ENCODE measurements around the gene MRPS6.

The MRPS6 gene

DNA sequence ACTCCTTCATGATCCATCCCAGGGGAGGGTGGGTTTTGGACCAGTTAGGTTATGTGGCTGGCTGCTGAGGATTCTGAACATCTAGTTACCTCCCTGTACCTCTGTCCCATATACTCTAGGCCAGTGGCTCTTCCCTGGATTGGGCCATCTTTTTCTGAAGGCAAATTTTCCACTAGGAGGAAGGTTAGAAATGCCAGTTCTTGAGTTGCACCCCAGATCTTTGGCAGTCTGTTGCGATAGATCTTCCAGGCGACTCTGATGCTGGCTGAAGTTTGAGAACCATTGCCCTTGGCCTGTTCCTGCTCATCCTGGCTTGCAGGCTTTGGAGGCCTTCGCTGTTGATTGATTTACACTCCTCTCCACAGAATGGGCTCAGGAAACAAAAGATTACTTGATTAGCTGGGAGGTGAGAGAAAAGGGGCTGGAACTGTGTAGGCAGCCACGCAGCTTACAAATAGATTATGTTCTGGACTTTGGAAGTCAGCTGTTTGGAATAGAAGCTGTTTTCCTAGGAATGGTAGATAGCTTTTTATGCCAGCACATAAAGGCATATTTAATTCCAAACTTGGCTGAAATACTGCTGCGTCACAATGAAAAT lies 110.1 kb downstream of the MRPS6 start:
- Histone ChIP-seq H3K4me1 (ENCODE audit: control insufficient read depth, insufficient read depth, low read length) (peaks cover 43% of the 10 kb centered on the region), H3K27me3 (ENCODE audit: control insufficient read depth, insufficient read depth, low read length, poor library complexity, severe bottlenecking) (no peaks in the 10 kb centered on the region), H3K36me3 (ENCODE audit: control insufficient read depth, insufficient read depth, low read length) (no peaks in the 10 kb centered on the region), H3K9me3 (ENCODE audit: control insufficient read depth, low read length) (no peaks in the 10 kb centered on the region), H3K27ac (ENCODE audit: insufficient read depth, low read depth, low read length, poor library complexity, severe bottlenecking) (no peak overlapping the region), H3K4me3 (ENCODE audit: insufficient read depth, low read depth, low read length) (no peak overlapping the region)
- 91 to 92% methylated on average over 5 of the region's 5 CpGs for WGBS, 2 experiments

DNA sequence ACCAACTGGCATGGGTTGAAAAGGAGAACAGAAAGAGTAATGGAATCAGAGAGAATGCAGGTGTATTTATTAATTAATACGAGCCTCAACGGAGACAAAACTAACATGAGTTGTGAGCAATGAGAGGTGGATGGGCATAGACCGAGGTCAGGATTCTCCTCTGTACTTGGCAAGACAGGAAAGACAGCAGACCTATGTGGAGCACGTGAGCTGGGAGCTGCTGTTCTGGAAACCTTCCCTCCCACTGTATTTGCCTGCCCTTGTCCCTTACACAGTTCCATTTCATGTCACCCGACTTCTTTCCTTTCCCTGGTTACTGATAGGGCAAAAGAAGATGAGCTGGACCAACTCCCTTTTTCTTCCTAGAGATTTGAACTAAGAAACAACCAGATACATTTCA lies 110.9 kb downstream of the MRPS6 start:
- no peaks in the 10 kb centered on the region for H3K27me3 ChIP-seq (ENCODE audit: control insufficient read depth, insufficient read depth, low read length, poor library complexity, severe bottlenecking)
- no peak overlapping the region for H3K27ac ChIP-seq (ENCODE audit: insufficient read depth, low read depth, low read length, poor library complexity, severe bottlenecking)
- H3K4me3 ChIP-seq (ENCODE audit: insufficient read depth, low read depth, low read length) = no peak overlapping the region
- 92% methylated on average over 5 of the region's 5 CpGs for WGBS, 2 experiments
- no peaks in the 10 kb centered on the region for H3K9me3 ChIP-seq (ENCODE audit: control insufficient read depth, low read length)
- H3K4me1 ChIP-seq (ENCODE audit: control insufficient read depth, insufficient read depth, low read length) = peaks cover 35% of the 10 kb centered on the region
- no peaks in the 10 kb centered on the region for H3K36me3 ChIP-seq (ENCODE audit: control insufficient read depth, insufficient read depth, low read length)

DNA sequence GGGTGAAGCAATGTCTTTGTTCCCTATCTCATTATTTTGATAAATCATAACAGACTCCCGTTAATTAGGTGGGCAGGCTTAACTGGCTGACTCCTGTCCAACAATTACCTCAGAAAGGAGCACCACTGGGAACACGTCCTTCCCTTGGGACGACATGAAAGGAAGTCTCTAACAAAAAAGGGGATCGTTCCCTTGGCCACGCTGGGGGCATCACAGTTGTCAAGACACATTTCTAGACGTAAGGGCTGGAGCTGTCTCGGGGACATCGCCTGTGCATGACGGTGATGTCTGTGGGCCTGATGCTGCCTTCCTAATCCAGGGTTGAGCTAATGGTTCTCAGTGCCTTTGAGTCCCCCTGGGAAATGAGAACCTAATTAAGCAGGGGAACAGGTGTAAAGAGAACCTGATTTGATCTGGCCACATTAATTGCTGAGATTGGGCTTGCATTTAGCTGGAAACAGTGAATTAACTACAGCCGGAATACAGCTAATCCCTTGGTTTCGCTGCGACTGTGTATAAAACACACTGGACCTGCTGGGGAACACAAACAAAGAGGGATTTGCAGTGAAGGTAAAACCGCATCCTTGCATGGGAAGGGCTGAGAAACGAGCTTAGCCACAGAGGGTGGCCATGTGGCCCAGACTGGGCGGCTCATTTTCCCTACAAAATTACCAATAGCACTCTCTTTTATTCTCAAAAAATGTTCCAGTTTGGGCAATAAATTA lies 111.8 kb downstream of the MRPS6 start:
- no peak overlapping the region for H3K27ac ChIP-seq (ENCODE audit: insufficient read depth, low read depth, low read length, poor library complexity, severe bottlenecking)
- H3K4me1 ChIP-seq (ENCODE audit: control insufficient read depth, insufficient read depth, low read length) = peaks cover 27% of the 10 kb centered on the region
- H3K9me3 ChIP-seq (ENCODE audit: control insufficient read depth, low read length) = no peaks in the 10 kb centered on the region
- no peaks in the 10 kb centered on the region for H3K36me3 ChIP-seq (ENCODE audit: control insufficient read depth, insufficient read depth, low read length)
- no peak overlapping the region for H3K4me3 ChIP-seq (ENCODE audit: insufficient read depth, low read depth, low read length)
- 78 to 84% methylated on average over 15 of the region's 15 CpGs for WGBS, 2 experiments
- no peaks in the 10 kb centered on the region for H3K27me3 ChIP-seq (ENCODE audit: control insufficient read depth, insufficient read depth, low read length, poor library complexity, severe bottlenecking)

DNA sequence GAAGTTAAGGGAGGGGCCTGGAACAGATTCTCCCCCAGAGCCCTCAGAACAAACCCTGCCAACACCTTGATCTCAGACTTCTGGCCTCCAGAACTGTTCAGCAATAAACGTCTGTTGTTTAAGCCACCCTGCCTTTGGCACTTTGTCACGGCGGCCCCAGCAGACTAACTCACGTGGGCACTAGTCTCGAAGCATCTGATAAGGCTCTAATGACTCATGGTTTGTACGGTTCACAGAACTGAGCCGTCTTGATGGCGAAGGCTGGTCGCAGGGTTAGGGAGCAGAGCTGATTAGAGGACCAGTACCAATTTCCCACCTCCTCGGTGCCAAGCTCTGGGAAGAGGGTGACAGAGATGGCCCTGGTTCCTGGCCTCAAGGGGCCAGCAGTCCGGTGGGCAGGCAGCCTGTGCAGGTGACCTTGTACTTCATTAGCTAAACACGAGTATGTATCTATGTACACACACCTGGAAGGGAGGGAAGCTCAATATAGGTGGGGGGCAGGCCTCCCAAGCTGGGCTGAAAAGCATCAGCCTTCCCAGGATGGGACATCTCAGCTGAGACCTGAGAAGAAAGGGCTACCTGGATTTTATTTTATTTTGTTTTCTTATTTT lies 112.8 kb downstream of the MRPS6 start:
- H3K4me3 ChIP-seq (ENCODE audit: insufficient read depth, low read depth, low read length) = no peak overlapping the region
- H3K27ac ChIP-seq (ENCODE audit: insufficient read depth, low read depth, low read length, poor library complexity, severe bottlenecking) = no peak overlapping the region
- H3K27me3 ChIP-seq (ENCODE audit: control insufficient read depth, insufficient read depth, low read length, poor library complexity, severe bottlenecking) = no peaks in the 10 kb centered on the region
- H3K9me3 ChIP-seq (ENCODE audit: control insufficient read depth, low read length) = no peaks in the 10 kb centered on the region
- no peaks in the 10 kb centered on the region for H3K36me3 ChIP-seq (ENCODE audit: control insufficient read depth, insufficient read depth, low read length)
- peaks cover 17% of the 10 kb centered on the region for H3K4me1 ChIP-seq (ENCODE audit: control insufficient read depth, insufficient read depth, low read length)
- 96 to 97% methylated on average over 12 of the region's 12 CpGs for WGBS, 2 experiments

GRCh38 chr21:34187935-34188334 lies 114.6 kb downstream of the MRPS6 start:
- H3K4me3 ChIP-seq (ENCODE audit: insufficient read depth, low read depth, low read length) = no peak overlapping the region
- WGBS, 2 experiments = 93% methylated on average over 6 of the region's 6 CpGs

GRCh38 chr21:34189506-34189905 lies 116.1 kb downstream of the MRPS6 start:
- no peaks in the 10 kb centered on the region for H3K27me3 ChIP-seq (ENCODE audit: control insufficient read depth, insufficient read depth, low read length, poor library complexity, severe bottlenecking)
- H3K4me3 ChIP-seq (ENCODE audit: insufficient read depth, low read depth, low read length) = no peak overlapping the region
- no peaks in the 10 kb centered on the region for H3K36me3 ChIP-seq (ENCODE audit: control insufficient read depth, insufficient read depth, low read length)
- no peak overlapping the region for H3K27ac ChIP-seq (ENCODE audit: insufficient read depth, low read depth, low read length, poor library complexity, severe bottlenecking)
- no peaks in the 10 kb centered on the region for H3K9me3 ChIP-seq (ENCODE audit: control insufficient read depth, low read length)
- H3K4me1 ChIP-seq (ENCODE audit: control insufficient read depth, insufficient read depth, low read length) = peaks cover 4% of the 10 kb centered on the region
- WGBS, 2 experiments = 75 to 78% methylated on average over 3 of the region's 3 CpGs

More at GRCh38 chr21:34187935-34188334, 114.6 kb downstream of the MRPS6 start:
- H3K27ac ChIP-seq (ENCODE audit: insufficient read depth, low read depth, low read length, poor library complexity, severe bottlenecking) = no peak overlapping the region
- H3K9me3 ChIP-seq (ENCODE audit: control insufficient read depth, low read length) = no peaks in the 10 kb centered on the region
- no peaks in the 10 kb centered on the region for H3K27me3 ChIP-seq (ENCODE audit: control insufficient read depth, insufficient read depth, low read length, poor library complexity, severe bottlenecking)
- no peaks in the 10 kb centered on the region for H3K36me3 ChIP-seq (ENCODE audit: control insufficient read depth, insufficient read depth, low read length)
- H3K4me1 ChIP-seq (ENCODE audit: control insufficient read depth, insufficient read depth, low read length) = peaks cover 12% of the 10 kb centered on the region

DNA sequence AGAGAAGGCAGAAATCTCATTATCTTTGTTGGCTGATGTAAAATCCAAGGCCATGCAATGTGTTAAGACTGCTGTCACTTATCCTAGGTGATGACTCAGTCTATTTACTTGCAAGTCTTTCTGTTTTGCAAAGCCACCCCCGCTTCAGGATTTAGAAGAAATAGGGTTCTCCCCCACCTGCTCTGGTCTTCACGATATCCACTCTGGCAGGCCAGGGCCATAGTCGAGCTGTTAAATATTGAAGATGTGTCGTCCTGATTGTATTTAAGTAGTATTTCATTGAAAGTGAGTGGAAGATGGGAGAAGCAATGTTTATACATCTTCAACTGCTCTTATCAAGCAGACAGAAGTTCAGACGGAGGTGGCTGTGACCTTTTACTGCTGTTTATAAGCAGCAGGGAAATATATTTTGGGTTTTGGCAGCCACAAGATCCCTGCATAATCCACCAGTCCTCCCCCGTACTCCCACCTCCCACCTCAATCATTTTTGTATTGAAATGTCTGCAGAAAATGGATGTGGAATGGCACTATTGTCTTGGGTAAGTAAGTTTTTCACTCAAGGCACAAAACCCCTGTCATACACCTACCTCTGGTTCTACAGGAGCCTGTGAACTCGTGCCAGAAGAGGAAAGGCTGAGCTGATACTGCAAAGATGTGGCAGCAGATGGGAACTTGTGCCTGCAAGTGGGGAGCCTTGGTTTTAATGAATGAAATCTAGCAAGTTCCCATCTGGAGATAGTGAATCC lies 117.4 kb downstream of the MRPS6 start:
- no peaks in the 10 kb centered on the region for H3K27me3 ChIP-seq (ENCODE audit: control insufficient read depth, insufficient read depth, low read length, poor library complexity, severe bottlenecking)
- 86 to 91% methylated on average over 6 of the region's 7 CpGs for WGBS, 2 experiments
- no peak overlapping the region for H3K27ac ChIP-seq (ENCODE audit: insufficient read depth, low read depth, low read length, poor library complexity, severe bottlenecking)
- no peaks in the 10 kb centered on the region for H3K9me3 ChIP-seq (ENCODE audit: control insufficient read depth, low read length)
- H3K4me3 ChIP-seq (ENCODE audit: insufficient read depth, low read depth, low read length) = no peak overlapping the region
- H3K36me3 ChIP-seq (ENCODE audit: control insufficient read depth, insufficient read depth, low read length) = no peaks in the 10 kb centered on the region
- H3K4me1 ChIP-seq (ENCODE audit: control insufficient read depth, insufficient read depth, low read length) = peaks cover under 1% of the 10 kb centered on the region

DNA sequence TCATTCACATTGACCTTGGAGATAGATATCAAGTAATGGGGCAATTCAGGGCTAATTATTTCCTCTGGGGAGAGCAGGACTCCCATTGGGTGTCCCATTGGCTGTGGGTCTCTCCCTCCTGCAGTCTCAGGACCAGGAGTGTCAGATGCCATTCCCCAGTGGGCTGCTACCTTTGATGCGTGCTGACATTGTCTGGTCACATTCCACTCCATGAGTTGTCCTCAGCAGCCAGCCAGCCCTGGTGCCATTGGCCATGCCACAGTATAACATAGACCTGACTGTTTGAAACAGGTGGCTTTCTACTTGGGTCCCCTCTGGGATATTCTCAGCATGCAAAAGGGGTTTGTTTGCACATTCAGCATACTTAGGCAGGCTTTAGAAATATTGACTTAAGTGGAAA lies 118.5 kb downstream of the MRPS6 start:
- Histone ChIP-seq H3K27ac (ENCODE audit: insufficient read depth, low read depth, low read length, poor library complexity, severe bottlenecking) (no peak overlapping the region), H3K27me3 (ENCODE audit: control insufficient read depth, insufficient read depth, low read length, poor library complexity, severe bottlenecking) (no peaks in the 10 kb centered on the region), H3K9me3 (ENCODE audit: control insufficient read depth, low read length) (no peaks in the 10 kb centered on the region), H3K4me1 (ENCODE audit: control insufficient read depth, insufficient read depth, low read length) (no peaks in the 10 kb centered on the region), H3K36me3 (ENCODE audit: control insufficient read depth, insufficient read depth, low read length) (no peaks in the 10 kb centered on the region), H3K4me3 (ENCODE audit: insufficient read depth, low read depth, low read length) (no peak overlapping the region)
- WGBS, 2 experiments = 94 to 95% methylated on average over 1 of the region's 1 CpG

All from ectodermal cell (in vitro differentiated cells).